CD4-positive, alpha-beta T cell treated with Interleukin-1 beta for 1 hour (primary cell): Measurements from ENCODE around the gene TMTC1.

Experiments used
- DNase-seq, 2 donors: peaks; one replicate each; pipeline ENCODE4 v3.0.0-alpha.2; 2020 to 2022

Gene TMTC1

GRCh38 chr12:29517264-29517663 lies 266.5 kb downstream of the TMTC1 start:
- no peak for DNase-seq

GRCh38 chr12:29516431-29516875 lies 267.3 kb downstream of the TMTC1 start:
- no peak for DNase-seq

- DNase-seq: no peak
Measured at GRCh38 chr12:29510591-29511185, 273.1 kb downstream of the TMTC1 start.

GRCh38 chr12:29509503-29509902 lies 274.2 kb downstream of the TMTC1 start:
- no peak for DNase-seq

DNA sequence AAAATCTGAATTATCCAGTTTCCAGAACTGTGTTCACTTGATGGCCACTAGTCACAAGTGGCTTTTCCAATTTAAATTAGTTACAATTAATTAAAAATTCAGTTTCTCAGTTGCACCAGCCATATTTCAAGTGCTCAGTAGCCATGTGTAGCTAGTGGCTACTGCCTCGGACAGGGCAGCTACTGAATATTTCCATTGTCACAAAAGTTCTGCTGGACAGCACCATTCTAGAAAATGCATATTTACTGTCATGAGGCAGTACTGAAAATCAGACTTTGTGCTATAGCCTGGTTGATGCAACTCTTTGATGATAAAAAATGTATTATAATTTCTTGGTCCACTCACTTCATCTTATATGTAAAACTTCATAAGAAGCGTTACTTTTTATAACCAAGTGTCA lies 274.8 kb downstream of the TMTC1 start:
- DNase-seq: no peak

GRCh38 chr12:29505122-29505521 lies 278.6 kb downstream of the TMTC1 start:
- DNase-seq: no peak

- no peak for DNase-seq
Measured at GRCh38 chr12:29503283-29503682, 280.5 kb downstream of the TMTC1 start.

DNA sequence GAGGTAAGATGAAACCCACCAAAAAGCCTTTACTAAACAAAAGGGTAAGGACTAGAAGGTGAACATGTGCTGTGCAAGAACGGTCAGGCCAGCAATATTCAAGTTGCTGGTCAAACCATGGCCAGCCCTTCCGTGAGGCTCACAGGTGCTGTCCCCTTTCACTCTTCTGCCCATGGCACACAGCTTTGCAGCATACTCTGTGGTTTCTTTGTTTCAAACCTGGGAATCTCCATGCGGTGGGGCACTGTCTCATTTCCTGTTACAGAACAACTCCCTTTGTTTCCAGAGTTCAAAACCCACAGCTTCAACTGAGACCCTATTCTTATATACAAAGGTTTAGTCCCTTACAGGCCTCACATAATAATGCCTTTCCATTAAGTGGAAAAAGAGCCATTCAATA lies 284.5 kb downstream of the TMTC1 start:
- no peak for DNase-seq

DNA sequence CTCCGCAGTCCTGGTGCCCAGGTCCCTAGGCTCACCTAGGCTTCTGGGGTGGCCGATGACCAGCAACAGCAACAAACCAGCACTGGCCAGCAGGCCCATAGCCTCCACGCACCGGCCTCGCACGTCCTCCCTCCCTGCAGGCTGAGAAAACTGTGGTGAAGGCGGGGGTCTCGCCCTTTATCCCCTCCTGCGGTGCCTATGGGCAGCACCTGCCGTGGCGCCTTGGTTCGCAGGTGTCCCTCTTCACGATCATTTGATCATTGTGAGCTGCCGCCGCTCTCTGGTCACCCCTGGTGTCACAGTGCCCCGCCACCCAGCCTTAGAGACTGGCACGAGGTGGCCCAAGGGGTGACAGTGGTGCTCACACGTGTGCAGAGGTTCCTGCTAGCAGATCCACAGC lies 286.2 kb downstream of the TMTC1 start, which contains the start of gene OVCH1:
OVCH1 (minus strand) TSS at position 99 of the 400 bp plus-strand sequence; CDS start at position 99, 0 bp downstream.
- DNase-seq: no peak

DNA sequence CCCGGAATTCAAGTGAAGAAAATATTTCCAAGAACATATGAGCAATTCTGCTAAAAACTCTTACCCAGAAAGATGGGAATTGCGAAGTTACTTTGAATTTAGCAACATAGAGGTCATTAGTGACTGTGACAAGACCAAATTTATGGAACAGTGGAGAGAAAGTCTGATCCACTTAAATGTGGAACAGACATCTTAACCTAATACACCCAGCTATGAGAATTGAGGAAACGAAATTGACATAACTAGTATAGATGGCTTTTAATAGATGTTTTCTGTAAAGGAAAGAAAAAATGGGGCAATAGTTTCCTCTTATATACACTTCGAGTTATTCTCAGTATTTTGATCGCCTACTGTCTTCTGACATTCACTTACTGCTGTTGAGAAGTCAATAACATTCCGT lies 290.9 kb downstream of the TMTC1 start:
- DNase-seq: no peak

DNA sequence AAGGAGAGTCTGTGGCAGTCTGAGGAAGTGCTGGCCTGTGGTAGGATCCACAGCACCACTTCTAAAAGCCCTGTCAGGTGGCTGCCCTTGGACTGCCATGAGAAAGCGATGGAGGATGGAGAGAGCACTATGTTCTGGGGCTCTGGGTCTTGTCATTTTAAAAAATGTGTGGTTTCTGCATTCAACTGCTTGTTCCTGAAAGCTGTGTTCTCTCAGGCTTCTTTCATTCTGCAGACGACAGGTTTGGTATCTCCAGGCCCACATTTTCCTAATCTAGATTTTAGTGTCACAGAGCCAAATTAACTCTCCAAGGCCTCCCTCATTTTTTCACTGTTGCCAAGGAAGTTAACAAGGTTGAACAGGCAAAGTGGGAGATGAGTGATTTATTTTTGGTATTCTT lies 296.8 kb downstream of the TMTC1 start:
- no peak for DNase-seq

- DNase-seq: no peak
Measured at GRCh38 chr12:29463198-29463597, 320.5 kb downstream of the TMTC1 start.

GRCh38 chr12:29460082-29460481 lies 323.7 kb downstream of the TMTC1 start:
- no peak for DNase-seq

DNA sequence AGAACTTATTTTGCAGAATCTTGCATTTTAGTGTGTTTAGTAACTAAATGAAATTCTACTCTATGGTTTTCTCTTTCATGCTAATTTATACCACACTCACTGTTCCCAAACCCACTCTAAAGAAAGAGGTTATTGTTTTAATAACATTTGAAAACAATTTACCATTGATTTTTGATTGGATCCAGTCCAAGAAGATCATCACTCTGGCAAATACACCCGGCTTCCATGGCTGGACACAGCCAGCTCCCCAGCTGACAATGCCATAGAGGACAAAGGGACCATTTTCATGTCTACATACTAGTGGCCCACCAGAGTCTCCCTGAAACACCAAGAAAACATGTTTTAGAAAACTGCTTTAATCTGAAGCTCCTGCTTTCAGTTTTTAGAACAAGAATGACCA lies 328.7 kb downstream of the TMTC1 start:
- no peak for DNase-seq

GRCh38 chr12:29451888-29452287 lies 331.9 kb downstream of the TMTC1 start:
- DNase-seq: no peak
